Measurements from ENCODE around the gene ARRB1. TPM values are rescaled to one million over a fixed set of nuclear protein-coding genes. Genes with fewer than 3 reads are reported as not detected.

The ARRB1 gene
- total RNA-seq, 1 experiment from 2014 or later: 24.2 TPM

GRCh38 chr11:75281469-75282095 is 69.9 kb downstream of the ARRB1 start:
- BruUV-seq (replicated peaks): no TSS peak
- CTCF ChIA-PET: interaction anchor here (3.1 kb wide), 1 partner anchor 105 kb away, joined by 57 read pairs; no protein-coding TSS in a partner anchor
- Histone ChIP-seq H3K9me3 (ENCODE audit: control insufficient read depth in 1 of 2, insufficient read depth in 1 of 2, low read depth in 1 of 2, low read length in 2 of 2) (no peaks in the 10 kb centered on the region), H3K4me3 (replicated peaks in 1 of 2; ENCODE audit: low read depth in 1 of 2, low read length in 2 of 2) (no peak overlapping the region), H3K27ac (ENCODE audit: low read depth, low read length) (no peak overlapping the region), H3K4me2 (ENCODE audit: low read length) (no peak overlapping the region), H3K79me2 (ENCODE audit: insufficient read depth, low read length) (no peaks in the 10 kb centered on the region), H2AFZ (ENCODE audit: low read depth, low read length, poor library complexity, severe bottlenecking) (no peak overlapping the region), H3K27me3 (ENCODE audit: insufficient read depth, low read length) (no peaks in the 10 kb centered on the region), H3K36me3 (ENCODE audit: control insufficient read depth in 1 of 2, insufficient read depth in 2 of 2, low read length in 2 of 2) (peaks cover 0 to 4% of the 10 kb centered on the region in 2 experiments; a peak in 2 of 4 replicates), H3K9ac (ENCODE audit: low read length) (no peak overlapping the region), H3K4me1 (ENCODE audit: control insufficient read depth in 1 of 2, insufficient read depth in 2 of 2, low read length in 2 of 2) (no peaks in the 10 kb centered on the region), H3K9me2 (ENCODE audit: insufficient read depth) (no peaks in the 10 kb centered on the region), H4K20me1 (ENCODE audit: insufficient read depth) (no peaks in the 10 kb centered on the region)
- TF ChIP-seq EGR1 (IDR thresholded peaks at IDR 0.05; ENCODE audit: low read depth) (no peak), ELF1 (IDR thresholded peaks at IDR 0.05; ENCODE audit: borderline replicate concordance, low read depth) (no peak), EZH2phosphoT487 (IDR thresholded peaks at IDR 0.05; ENCODE audit: borderline replicate concordance) (no peak), CTCF (IDR thresholded peaks at IDR 0.05 in 2 of 3, conservative IDR thresholded peaks at IDR 0.05 in 1 of 3; ENCODE audit: borderline replicate concordance in 1 of 3, insufficient read depth in 1 of 3, low read depth in 2 of 3, low read length in 2 of 3) (no peak), YY1 (IDR thresholded peaks at IDR 0.05; ENCODE audit: extremely low read depth, insufficient replicate concordance, low read depth, low read length) (no peak), MAX (IDR thresholded peaks at IDR 0.05) (no peak), TCF7L2 (IDR thresholded peaks at IDR 0.05; ENCODE audit: borderline replicate concordance, extremely low read depth, insufficient read depth, insufficient read length) (no peak), EZH2 (IDR thresholded peaks at IDR 0.05) (no peak), CBX3 (IDR thresholded peaks at IDR 0.05; ENCODE audit: low read depth) (no peak), POLR2AphosphoS5 (IDR thresholded peaks at IDR 0.05; ENCODE audit: low read depth, low read length) (no peak), RAD21 (IDR thresholded peaks at IDR 0.05; ENCODE audit: low read depth) (no peak)
- intact Hi-C loops (cut with micrococcal nuclease): loop anchor here (5.0 kb wide), 2 partner anchors 56 to 251 kb away; no protein-coding TSS in a partner anchor
- ATAC-seq (no peak), DNase-seq (ENCODE audit: low read depth, low spot score) (no peak)
- POLR2A ChIA-PET: no interaction called here
- RAD21 ChIA-PET (ENCODE audit: low non-redundant PET in 1 of 2, low total read pairs in 2 of 2, uncharacterized antibody in 2 of 2, unreplicated experiment in 2 of 2): no interaction called here
